Activated CD8-positive, alpha-beta memory T cell treated with anti-CD3 and anti-CD28 coated beads, Interleukin-2, amount 10 ng/mL, durations not matched to agents 7 days and 5 days (primary cell): Measurements from ENCODE around the gene HNRNPU. TPM values are rescaled to one million over a fixed set of nuclear protein-coding genes. Genes with fewer than 3 reads are reported as not detected.

Source experiments
- ATAC-seq: fragments of 150-1000 bp; cut with Tn5 transposase; one replicate; pipeline ENCODE4 v1.10.0; 2021; ENCODE audit warnings: moderate library complexity
- CTCF ChIA-PET: fragments of 350-600 bp; sonication (Branson Sonifier 250); formaldehyde crosslinking; loops from one replicate; lab custom pipeline; 2021; ENCODE audit warnings: antibody characterized with exemption; lab: Charles Lee
- DNase-seq: peaks from one replicate; pipeline ENCODE4 v3.0.0-alpha.2; 2020
- H3K27ac Mint-ChIP-seq: one replicate; pipeline ENCODE4 v1.8.0; 2021; ENCODE audit warnings: mild to moderate bottlenecking, mixed read lengths
- H3K27me3 Mint-ChIP-seq: one replicate; pipeline ENCODE4 v1.8.0; 2021; ENCODE audit warnings: mixed read lengths
- H3K36me3 Mint-ChIP-seq: one replicate; pipeline ENCODE4 v1.8.0; 2021; ENCODE audit warnings: mild to moderate bottlenecking, mixed read lengths
- H3K4me1 Mint-ChIP-seq: one replicate; pipeline ENCODE4 v1.8.0; 2021; ENCODE audit warnings: mixed read lengths
- H3K4me3 Mint-ChIP-seq: one replicate; pipeline ENCODE4 v1.8.0; 2021; ENCODE audit warnings: mild to moderate bottlenecking, moderate library complexity, mixed read lengths
- H3K9me3 Mint-ChIP-seq: one replicate; pipeline ENCODE4 v1.8.0; 2022; ENCODE audit warnings: low read depth, mixed read lengths
- total RNA-seq, 2 experiments: library from RNA; stranded (reverse); gene quantifications; one replicate each; pipeline ENCODE4 v1.2.3, GENCODE V29; 2021

The HNRNPU gene
- 100 to 1,000 TPM; 410 to 503 TPM for total RNA-seq

DNA sequence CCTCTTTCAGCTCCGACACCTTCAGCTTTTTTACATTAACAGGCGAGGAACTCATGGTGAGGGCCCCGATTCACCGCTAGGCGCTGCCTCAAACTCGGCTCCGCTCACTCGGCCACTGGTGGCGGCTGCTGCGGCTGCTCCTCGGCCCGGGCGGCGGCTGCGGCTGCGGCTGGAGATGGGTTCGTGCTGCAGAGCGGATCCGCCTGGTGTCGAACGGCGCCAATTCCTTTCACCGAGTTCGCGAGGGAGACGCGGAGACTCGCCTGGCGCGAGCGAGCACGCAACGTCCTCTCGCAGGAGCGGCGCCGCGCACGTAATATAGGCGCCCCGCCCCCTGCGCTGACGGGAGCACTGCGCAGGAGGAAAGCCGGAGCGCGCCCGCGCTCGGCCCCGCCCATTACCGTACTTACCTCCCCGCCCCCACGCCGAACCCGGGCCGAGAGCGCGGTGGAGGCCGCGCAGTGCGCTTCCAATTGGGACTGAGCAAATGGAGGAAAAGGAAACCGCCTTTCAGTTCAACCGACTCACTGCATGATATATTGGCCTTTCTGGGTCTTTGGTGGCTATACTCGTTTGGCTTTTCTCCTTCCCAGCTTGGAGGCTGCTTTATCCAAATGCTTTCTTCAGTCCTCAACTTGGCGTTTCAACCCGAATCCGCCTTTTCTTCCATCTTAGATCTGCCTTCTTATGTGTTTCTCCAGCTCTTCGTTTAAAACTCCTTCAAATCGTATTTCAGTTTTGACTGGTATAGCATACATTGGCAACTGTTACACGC, at the start of gene HNRNPU:
TSS of gene HNRNPU (minus strand) at position 291 of the 775 bp plus-strand sequence. CDS start at position 55, 236 bp downstream.
- Mint-ChIP-seq H3K36me3 (peaks cover 37% of the 10 kb centered on the region), H3K4me3 (peak within 1 kb of the TSS; percentile 97), H3K4me1 (peaks cover 42% of the 10 kb centered on the region), H3K27me3 (no peaks in the 10 kb centered on the region), H3K27ac (peak within 1 kb of the TSS; percentile 99), H3K9me3 (no peaks in the 10 kb centered on the region)
- CTCF ChIA-PET = interaction anchor here (0.6 to 4.4 kb wide), 15 partner anchors 9 to 178 kb away, joined by 3 to 49 read pairs (median 3); partner anchors contain the start of gene COX20
- ATAC-seq = peak; percentile 74
- DNase-seq = peak; percentile 96

DNA sequence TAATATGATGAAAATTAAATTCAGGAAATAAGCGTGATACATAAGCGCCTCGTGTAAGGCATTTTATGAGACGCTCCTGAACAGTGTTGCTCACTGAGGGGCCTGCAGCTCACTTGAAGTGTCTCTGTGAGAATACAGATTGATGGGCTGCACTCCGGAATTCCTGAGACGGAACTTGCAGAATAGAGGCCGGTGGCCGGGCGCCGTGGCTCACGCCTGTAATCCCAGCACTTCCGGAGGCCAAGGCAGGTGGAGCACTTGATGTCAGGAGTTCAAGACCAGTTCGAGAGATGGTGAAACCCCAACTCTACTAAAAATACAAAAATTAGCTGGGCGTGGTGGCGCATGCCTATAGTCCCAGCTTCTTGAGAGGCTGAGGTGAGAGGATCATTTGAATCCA, 49.5 kb upstream of the HNRNPU start:
- DNase-seq (no peak), ATAC-seq (no peak)
- H3K4me1 Mint-ChIP-seq = peaks cover 3% of the 10 kb centered on the region
- peaks cover 6% of the 10 kb centered on the region for H3K27me3 Mint-ChIP-seq
- CTCF ChIA-PET = no interaction called here
- no peaks in the 10 kb centered on the region for H3K36me3 Mint-ChIP-seq
- H3K4me3 Mint-ChIP-seq = no peak overlapping the region
- no peaks in the 10 kb centered on the region for H3K9me3 Mint-ChIP-seq
- no peak overlapping the region for H3K27ac Mint-ChIP-seq

DNA sequence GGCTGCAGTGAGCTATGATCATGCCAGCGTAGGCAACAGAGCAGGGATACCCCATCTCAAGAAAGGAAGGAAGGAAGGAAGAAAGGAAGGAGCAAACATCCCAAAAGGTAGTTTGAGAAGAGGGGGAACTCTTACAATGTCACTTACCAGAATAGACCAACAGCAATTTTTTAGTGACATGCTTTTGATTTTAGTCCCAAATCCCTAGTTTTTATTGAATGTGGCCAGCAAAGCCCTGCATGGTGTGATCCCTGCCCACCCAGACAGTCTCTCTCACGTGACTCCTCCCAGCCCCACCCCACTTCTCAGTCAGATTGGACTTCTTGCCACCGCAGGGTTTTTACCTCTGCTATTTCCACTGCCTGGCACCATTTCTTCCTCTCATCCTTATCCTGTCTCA, 39.8 kb upstream of the HNRNPU start:
- Mint-ChIP-seq H3K27me3 (no peaks in the 10 kb centered on the region), H3K9me3 (no peaks in the 10 kb centered on the region), H3K4me3 (no peak overlapping the region), H3K27ac (no peak overlapping the region), H3K4me1 (no peaks in the 10 kb centered on the region), H3K36me3 (no peaks in the 10 kb centered on the region)
- no peak for ATAC-seq
- DNase-seq = no peak
- CTCF ChIA-PET = no interaction called here

DNA sequence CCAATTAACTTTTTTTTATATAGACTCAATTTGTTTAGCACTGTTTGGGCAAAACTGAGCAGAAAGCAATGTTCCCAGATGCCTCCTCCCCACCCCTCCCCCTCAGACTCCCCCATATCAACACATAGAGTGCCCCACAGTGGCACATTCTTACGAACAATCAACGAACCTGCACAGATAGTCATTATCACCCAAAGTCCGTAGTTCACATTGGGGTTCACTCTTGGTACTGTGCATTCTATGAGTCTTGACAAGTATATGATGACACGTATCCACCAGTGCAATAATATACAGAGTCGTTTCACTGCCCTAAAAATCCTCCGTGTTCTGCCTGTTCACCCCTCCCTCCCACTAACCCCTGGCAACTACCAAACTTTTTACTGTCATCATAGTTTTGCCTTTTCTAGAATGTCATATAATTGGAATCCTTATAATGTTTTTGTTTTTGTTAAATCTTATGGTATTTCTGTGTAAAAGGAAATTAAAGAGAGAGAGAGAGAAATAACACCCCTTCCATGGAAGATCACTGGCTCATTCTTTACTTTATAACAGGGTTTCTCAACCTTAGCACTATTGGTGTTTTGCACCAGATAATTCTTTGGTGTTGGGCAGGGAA, 37.2 kb upstream of the HNRNPU start:
- Mint-ChIP-seq H3K4me1 (no peaks in the 10 kb centered on the region), H3K27ac (no peak overlapping the region), H3K4me3 (no peak overlapping the region), H3K9me3 (no peaks in the 10 kb centered on the region), H3K27me3 (no peaks in the 10 kb centered on the region), H3K36me3 (no peaks in the 10 kb centered on the region)
- CTCF ChIA-PET = no interaction called here
- ATAC-seq (no peak), DNase-seq (no peak)

DNA sequence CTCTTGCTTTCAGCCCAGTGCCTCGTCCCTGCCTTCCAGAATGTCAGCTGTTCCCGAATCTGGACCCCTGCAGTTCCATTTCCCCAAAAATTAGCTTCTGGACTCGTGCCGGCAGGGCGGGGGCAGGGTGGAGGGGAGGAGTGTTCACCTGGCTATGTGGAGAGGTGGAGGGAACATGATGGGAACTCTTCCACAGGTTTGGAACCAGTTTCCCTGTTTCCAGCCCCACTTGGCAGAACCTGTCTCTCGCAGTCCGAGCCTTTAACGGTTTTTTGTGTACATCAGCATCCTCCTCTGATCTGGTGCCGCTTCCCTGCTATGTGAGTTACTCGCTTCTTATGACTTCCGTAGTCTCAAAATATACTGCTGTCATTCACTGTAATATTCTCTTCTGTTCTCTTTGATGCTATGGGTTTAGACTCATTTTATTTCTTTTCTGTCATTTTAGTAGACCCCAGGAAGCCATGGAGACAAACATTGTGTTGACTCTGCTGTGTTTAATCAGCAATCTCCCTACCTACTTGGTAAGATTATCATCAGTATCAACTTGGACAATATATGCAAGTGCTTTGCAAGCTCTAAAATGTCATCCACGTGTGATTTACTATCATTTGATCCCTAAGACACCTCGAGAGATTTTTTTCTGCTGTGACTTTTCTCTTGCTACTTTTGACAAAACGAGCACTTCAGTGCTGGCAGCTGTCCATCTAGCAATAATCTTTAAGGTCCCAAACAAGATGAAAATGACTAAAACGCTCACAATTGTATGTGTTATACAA, 33.3 kb upstream of the HNRNPU start:
- H3K4me1 Mint-ChIP-seq = no peaks in the 10 kb centered on the region
- CTCF ChIA-PET = no interaction called here
- no peak overlapping the region for H3K4me3 Mint-ChIP-seq
- DNase-seq = no peak
- H3K27ac Mint-ChIP-seq = no peak overlapping the region
- H3K36me3 Mint-ChIP-seq = no peaks in the 10 kb centered on the region
- no peak for ATAC-seq
- H3K27me3 Mint-ChIP-seq = no peaks in the 10 kb centered on the region
- H3K9me3 Mint-ChIP-seq = no peaks in the 10 kb centered on the region

DNA sequence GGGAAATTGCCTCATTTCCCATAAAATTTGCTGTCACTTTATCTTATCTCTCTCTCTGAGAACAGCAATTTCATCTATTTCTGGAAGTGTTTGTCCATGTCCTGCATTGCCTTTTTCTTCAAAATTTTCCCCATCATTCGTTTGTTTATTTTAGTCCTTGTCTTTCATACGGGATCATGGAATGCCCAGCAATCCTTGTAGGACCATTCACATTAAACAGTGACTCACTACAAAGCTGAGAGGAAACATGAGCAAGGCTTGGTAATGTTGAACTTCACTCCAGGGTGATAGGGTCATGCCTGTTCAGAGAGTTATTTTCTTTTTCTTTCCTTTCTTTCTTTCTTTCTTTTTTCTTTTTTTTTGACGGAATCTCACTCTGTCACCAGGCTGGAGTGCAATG, 32.2 kb upstream of the HNRNPU start:
- DNase-seq (no peak), ATAC-seq (no peak)
- no peaks in the 10 kb centered on the region for H3K27me3 Mint-ChIP-seq
- no peaks in the 10 kb centered on the region for H3K9me3 Mint-ChIP-seq
- CTCF ChIA-PET = no interaction called here
- H3K27ac Mint-ChIP-seq = no peak overlapping the region
- H3K36me3 Mint-ChIP-seq = no peaks in the 10 kb centered on the region
- no peak overlapping the region for H3K4me3 Mint-ChIP-seq
- no peaks in the 10 kb centered on the region for H3K4me1 Mint-ChIP-seq

DNA sequence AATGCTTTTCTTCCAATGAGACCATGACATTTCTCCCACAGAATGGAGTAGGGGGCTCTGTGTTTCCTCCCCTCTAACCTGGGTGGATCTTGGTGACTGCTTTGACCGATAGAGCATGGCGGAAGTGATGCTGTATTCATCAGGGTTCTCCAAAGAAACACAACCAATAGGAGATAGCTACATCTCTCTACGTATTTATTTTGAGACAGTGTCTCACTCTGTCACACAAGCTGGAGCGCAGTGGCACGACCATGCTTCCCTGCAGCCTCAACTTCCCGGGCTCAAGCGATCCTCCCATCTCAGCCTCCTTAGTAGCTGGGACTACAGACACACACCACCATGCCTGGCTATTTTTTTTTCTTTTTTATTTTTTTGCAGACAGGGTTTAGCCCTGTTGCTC, 29.5 kb upstream of the HNRNPU start:
- Mint-ChIP-seq H3K27ac (no peak overlapping the region), H3K27me3 (no peaks in the 10 kb centered on the region), H3K36me3 (no peaks in the 10 kb centered on the region), H3K9me3 (no peaks in the 10 kb centered on the region), H3K4me1 (no peaks in the 10 kb centered on the region), H3K4me3 (no peak overlapping the region)
- CTCF ChIA-PET = no interaction called here
- no peak for ATAC-seq
- no peak for DNase-seq

DNA sequence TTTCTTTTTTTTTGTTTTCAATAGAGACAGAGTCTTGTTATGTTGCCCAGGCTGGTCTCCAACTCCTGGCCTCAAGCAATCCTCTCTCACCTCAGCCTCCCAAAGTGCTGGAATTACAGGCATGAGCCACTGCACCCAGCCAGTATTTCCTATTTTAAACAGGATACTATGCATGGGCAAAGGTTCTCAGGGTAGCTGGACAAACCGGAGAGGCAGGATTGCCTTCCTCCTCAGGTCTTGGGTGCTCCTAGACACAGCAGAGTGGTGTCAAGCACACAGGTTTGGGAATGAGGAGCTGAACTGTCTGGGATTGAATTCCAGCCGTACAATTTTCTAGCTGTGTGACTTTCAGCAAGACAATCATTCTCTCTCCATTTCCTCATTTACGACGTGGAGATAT, 22.9 kb upstream of the HNRNPU start:
- Mint-ChIP-seq H3K36me3 (no peaks in the 10 kb centered on the region), H3K4me3 (no peak overlapping the region), H3K27me3 (peaks cover 4% of the 10 kb centered on the region), H3K4me1 (no peaks in the 10 kb centered on the region), H3K9me3 (no peaks in the 10 kb centered on the region), H3K27ac (no peak overlapping the region)
- ATAC-seq = no peak
- CTCF ChIA-PET = interaction anchor here (0.7 to 0.8 kb wide), 2 partner anchors 156 to 222 kb away, joined by 3 read pairs; no protein-coding TSS in a partner anchor
- no peak for DNase-seq

DNA sequence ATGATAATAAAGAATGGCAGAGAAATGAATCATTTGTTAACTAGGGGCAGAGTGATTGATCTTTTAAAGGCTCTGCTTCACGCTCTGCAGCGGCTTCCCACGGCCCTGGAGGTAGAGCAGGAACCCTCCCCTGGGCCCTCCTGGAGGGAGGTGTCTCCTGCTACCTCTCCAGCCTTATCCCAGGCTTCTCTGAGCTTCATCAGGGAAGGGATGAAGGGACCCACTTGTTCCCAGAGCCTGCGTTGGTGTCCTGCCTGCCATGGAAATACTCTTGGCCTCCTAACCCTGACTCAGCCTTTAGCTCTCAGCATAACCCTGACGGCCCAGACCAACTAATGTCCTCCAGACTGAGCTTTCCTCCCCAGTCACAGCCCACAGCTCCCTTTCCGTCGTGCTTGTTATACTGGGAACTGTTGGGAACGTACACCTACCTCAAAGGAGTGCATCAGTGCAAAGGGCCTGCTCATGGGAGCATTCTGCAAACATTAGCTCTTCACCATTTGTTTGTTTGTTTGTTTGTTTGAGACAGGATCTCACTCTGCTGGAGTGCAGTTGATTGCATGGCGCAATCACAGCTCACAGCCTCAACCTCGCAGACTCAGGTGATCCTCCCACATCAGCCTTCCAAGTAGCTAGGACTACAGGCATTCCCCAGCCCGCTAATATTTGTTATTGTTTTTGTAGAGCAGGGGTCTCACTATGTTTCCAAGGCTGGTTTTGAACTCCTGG, 17.4 kb upstream of the HNRNPU start:
- no peaks in the 10 kb centered on the region for H3K9me3 Mint-ChIP-seq

DNA sequence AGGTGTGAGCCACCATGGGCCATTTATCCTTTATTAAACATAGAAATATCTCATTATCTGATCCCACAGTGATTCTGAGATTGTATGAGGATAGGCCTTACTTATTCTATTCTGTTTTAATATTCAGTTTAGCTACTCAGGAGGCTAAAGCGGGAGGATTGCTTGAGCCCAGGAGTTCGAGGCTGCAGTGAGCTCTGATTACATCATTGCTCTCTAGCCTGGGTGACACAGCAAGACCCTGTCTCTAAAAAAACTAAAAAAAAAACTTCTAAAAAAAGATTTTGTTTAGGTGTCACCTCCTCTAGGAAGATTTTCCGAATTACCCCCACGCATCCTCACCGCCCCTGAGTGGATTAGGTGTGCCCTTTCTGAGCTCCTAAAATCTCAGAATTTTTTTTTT, 14.3 kb upstream of the HNRNPU start:
- no peaks in the 10 kb centered on the region for H3K36me3 Mint-ChIP-seq
- ATAC-seq (no peak), DNase-seq (no peak)
- no peaks in the 10 kb centered on the region for H3K27me3 Mint-ChIP-seq
- CTCF ChIA-PET = no interaction called here
- no peak overlapping the region for H3K4me3 Mint-ChIP-seq
- no peaks in the 10 kb centered on the region for H3K9me3 Mint-ChIP-seq
- no peak overlapping the region for H3K27ac Mint-ChIP-seq
- no peaks in the 10 kb centered on the region for H3K4me1 Mint-ChIP-seq

More for the DNA sequence above, 17.4 kb upstream of the HNRNPU start:
- no peak for DNase-seq
- Mint-ChIP-seq H3K27ac (no peak overlapping the region), H3K4me1 (no peaks in the 10 kb centered on the region), H3K36me3 (no peaks in the 10 kb centered on the region), H3K4me3 (no peak overlapping the region), H3K27me3 (peaks cover 4% of the 10 kb centered on the region)
- no peak for ATAC-seq
- CTCF ChIA-PET = interaction anchor here (1.2 to 1.4 kb wide), 2 partner anchors 10 to 16 kb away, joined by 3 to 8 read pairs; no protein-coding TSS in a partner anchor

DNA sequence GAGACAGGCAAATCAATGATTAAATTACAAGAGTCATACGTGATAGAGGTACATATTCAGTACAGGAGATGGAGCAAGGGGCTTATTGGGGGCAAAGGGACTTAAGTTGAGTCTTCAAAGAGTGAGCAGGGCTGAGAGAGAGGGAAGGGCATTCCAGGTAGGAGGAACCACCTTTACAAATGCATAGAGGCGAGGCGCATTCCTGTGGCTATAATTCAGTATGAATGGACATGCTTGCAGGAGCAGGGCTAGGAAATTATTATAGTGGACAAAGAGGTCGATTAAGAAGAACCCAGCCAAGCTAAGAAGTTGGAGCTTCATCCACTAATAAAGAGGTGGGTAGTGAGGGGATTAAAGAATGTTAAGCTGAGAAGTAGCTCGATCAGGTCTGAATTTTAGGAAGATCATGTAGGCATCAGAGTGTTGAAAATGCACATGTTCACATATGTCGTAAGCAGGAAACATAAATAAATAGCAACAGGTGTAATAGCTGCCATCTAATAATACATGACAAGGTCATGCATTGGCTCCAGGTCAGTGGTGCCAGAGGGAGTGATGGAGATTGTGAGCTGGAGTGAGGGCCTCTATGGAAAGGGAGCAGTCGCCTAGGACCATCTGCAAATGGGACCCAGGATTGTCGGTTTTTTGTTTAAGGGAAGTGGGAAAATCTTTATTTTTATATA, 12.0 kb upstream of the HNRNPU start:
- H3K27ac Mint-ChIP-seq = no peak overlapping the region
- DNase-seq = no peak
- no peaks in the 10 kb centered on the region for H3K36me3 Mint-ChIP-seq
- no peaks in the 10 kb centered on the region for H3K4me1 Mint-ChIP-seq
- H3K27me3 Mint-ChIP-seq = no peaks in the 10 kb centered on the region
- H3K4me3 Mint-ChIP-seq = no peak overlapping the region
- CTCF ChIA-PET = interaction anchor here (1.1 kb wide), 1 partner anchor 11 kb away, joined by 3 read pairs; no protein-coding TSS in a partner anchor
- no peak for ATAC-seq
- no peaks in the 10 kb centered on the region for H3K9me3 Mint-ChIP-seq

DNA sequence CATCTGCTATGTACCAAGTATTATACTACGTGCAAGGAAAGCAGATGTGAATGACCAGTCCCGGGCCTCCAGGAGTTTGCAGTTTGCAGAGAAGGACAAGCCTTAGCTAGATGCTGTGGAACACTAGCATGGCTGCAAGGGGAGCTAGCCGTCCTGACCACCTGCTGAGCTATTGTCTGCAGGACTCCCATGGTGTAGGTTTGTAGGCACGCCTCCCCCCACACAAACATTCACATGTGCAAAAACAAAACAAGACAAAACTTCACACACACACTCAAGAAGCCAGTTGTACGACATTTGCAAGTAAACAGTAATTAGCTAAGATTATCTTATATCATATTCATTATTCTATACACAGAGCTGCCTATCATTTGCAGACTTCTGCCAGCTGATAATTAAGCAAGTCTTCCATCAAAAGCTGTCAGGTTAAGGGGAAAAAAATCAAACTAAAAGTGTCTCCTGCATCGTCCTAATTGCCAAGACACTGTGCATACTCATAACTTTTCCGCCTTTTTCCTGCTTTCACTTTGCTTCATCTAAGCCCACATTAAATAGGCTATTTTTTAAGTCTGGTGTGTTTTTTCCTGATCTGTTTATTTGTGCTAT, 10.7 kb upstream of the HNRNPU start:
- Mint-ChIP-seq H3K4me1 (no peaks in the 10 kb centered on the region), H3K36me3 (no peaks in the 10 kb centered on the region), H3K27ac (no peak overlapping the region), H3K27me3 (no peaks in the 10 kb centered on the region), H3K9me3 (no peaks in the 10 kb centered on the region), H3K4me3 (no peak overlapping the region)
- CTCF ChIA-PET = interaction anchor here (0.5 to 1.8 kb wide), 2 partner anchors 9 to 13 kb away, joined by 3 to 5 read pairs; no protein-coding TSS in a partner anchor
- ATAC-seq (no peak), DNase-seq (no peak)
